ENCODE data around the gene FBXO48. TPM values are rescaled to one million over a fixed set of nuclear protein-coding genes. Genes with fewer than 3 reads are reported as not detected.

The FBXO48 gene
- total and polyA plus RNA-seq, 10 of the 15 experiments (the other 5 are each of a cell fraction or from before 2014, with no cell fraction given) = 0.56 to 2.3 (median 1.2) TPM

DNA sequence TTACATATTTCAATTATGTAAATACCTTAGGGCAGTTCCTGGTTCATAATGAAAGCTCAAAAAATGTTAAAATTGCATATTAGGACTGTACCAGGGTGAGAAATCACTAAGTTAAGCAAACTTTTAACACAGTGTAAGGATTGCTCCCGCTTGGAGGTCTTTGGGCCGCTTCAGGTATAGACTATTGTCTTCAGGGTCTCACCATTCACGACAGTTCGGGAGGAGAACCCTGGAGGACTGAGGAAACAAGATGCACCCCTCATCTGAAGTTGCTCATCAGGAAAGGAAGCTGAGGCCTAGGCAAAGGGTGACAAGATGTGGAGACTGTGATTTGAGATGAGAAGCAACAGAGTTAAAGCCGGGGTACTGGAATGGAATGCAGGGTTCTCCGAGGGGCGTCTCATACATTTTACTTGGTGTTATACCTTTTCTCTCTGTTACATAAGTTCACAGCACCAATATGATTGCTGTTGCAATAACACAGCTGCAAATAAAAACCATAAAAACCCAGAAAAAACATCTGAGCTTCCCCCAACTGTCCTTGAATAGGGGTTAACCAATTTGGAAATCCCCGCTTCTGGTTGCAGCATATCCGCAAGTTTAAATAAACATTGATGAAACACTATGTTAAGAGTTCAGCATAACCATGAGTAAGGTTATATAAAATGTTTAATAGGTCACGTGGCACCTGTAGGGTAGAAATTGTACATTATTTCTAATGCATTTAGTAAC, 40.1 kb downstream of the FBXO48 start (continued):
- TF ChIP-seq, protein P1, sequence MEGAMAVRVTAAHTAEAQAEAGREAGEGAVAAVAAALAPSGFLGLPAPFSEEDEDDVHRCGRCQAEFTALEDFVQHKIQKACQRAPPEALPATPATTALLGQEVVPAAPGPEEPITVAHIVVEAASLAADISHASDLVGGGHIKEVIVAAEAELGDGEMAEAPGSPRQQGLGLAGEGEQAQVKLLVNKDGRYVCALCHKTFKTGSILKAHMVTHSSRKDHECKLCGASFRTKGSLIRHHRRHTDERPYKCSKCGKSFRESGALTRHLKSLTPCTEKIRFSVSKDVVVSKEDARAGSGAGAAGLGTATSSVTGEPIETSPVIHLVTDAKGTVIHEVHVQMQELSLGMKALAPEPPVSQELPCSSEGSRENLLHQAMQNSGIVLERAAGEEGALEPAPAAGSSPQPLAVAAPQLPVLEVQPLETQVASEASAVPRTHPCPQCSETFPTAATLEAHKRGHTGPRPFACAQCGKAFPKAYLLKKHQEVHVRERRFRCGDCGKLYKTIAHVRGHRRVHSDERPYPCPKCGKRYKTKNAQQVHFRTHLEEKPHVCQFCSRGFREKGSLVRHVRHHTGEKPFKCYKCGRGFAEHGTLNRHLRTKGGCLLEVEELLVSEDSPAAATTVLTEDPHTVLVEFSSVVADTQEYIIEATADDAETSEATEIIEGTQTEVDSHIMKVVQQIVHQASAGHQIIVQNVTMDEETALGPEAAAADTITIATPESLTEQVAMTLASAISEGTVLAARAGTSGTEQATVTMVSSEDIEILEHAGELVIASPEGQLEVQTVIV (IDR thresholded peaks at IDR 0.05; ENCODE audit: borderline replicate concordance, partially characterized antibody) = no peak
- TF ChIP-seq ZNF622 (IDR thresholded peaks at IDR 0.05) = no peak
- TF ChIP-seq, protein P2, sequence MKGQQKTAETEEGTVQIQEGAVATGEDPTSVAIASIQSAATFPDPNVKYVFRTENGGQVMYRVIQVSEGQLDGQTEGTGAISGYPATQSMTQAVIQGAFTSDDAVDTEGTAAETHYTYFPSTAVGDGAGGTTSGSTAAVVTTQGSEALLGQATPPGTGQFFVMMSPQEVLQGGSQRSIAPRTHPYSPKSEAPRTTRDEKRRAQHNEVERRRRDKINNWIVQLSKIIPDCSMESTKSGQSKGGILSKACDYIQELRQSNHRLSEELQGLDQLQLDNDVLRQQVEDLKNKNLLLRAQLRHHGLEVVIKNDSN (IDR thresholded peaks at IDR 0.05; ENCODE audit: borderline replicate concordance, extremely low read length, insufficient read depth, low read depth, low read length) = no peak
- TF ChIP-seq RBBP5 (conservative IDR thresholded peaks at IDR 0.05) = no peak
- TF ChIP-seq SMARCA5 (IDR thresholded peaks at IDR 0.05) = no peak
- no peak for TF ChIP-seq SMC3 (IDR thresholded peaks at IDR 0.05; ENCODE audit: borderline replicate concordance, low read length)
- TF ChIP-seq POU2F2 (IDR thresholded peaks at IDR 0.05; ENCODE audit: borderline replicate concordance, low read depth, low read length) = 0 out of 3 replicates have a peak, but pooled peaks have one; percentile 26
- TF ChIP-seq HCFC1 (IDR thresholded peaks at IDR 0.05; ENCODE audit: low read length) = no peak
- TF ChIP-seq NR2F1 (conservative IDR thresholded peaks at IDR 0.05) = peak; percentile 61; the same call in 1 of the 2 replicates
- no peak; the same call in 1 of the 2 replicates for TF ChIP-seq ZSCAN29 (IDR thresholded peaks at IDR 0.05)
- TF ChIP-seq RAD51 (IDR thresholded peaks at IDR 0.05) = peak; percentile 92
- no peak for TF ChIP-seq MYC (IDR thresholded peaks at IDR 0.05; ENCODE audit: insufficient read depth, insufficient read length, insufficient replicate concordance, low read length, severe bottlenecking)
- no peak for TF ChIP-seq BMI1 (IDR thresholded peaks at IDR 0.05; ENCODE audit: borderline replicate concordance)
- no peak for TF ChIP-seq TARDBP (IDR thresholded peaks at IDR 0.05; ENCODE audit: borderline replicate concordance)
- TF ChIP-seq PAX5 (IDR thresholded peaks at IDR 0.05; ENCODE audit: borderline replicate concordance, low read depth, low read length) = peak; percentile 53; the same call in 1 of the 2 replicates
- TF ChIP-seq NFXL1 (IDR thresholded peaks at IDR 0.05; ENCODE audit: borderline replicate concordance) = no peak
- TF ChIP-seq FOXM1 (IDR thresholded peaks at IDR 0.05; ENCODE audit: low read depth, low read length) = peak; percentile 82
- TF ChIP-seq, protein P3, sequence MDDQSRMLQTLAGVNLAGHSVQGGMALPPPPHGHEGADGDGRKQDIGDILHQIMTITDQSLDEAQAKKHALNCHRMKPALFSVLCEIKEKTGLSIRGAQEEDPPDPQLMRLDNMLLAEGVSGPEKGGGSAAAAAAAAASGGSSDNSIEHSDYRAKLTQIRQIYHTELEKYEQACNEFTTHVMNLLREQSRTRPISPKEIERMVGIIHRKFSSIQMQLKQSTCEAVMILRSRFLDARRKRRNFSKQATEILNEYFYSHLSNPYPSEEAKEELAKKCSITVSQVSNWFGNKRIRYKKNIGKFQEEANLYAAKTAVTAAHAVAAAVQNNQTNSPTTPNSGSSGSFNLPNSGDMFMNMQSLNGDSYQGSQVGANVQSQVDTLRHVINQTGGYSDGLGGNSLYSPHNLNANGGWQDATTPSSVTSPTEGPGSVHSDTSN (IDR thresholded peaks at IDR 0.05; ENCODE audit: insufficient replicate concordance, low read depth, low read length) = no peak
- TF ChIP-seq, protein P4, sequence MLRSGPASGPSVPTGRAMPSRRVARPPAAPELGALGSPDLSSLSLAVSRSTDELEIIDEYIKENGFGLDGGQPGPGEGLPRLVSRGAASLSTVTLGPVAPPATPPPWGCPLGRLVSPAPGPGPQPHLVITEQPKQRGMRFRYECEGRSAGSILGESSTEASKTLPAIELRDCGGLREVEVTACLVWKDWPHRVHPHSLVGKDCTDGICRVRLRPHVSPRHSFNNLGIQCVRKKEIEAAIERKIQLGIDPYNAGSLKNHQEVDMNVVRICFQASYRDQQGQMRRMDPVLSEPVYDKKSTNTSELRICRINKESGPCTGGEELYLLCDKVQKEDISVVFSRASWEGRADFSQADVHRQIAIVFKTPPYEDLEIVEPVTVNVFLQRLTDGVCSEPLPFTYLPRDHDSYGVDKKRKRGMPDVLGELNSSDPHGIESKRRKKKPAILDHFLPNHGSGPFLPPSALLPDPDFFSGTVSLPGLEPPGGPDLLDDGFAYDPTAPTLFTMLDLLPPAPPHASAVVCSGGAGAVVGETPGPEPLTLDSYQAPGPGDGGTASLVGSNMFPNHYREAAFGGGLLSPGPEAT (IDR thresholded peaks at IDR 0.05; ENCODE audit: low read depth) = peak; percentile 88
- TF ChIP-seq MTA3 (IDR thresholded peaks at IDR 0.05; ENCODE audit: borderline replicate concordance, low read length) = no peak; the same call in 1 of the 2 replicates
- 0 out of 2 replicates have a peak, but pooled peaks have one; percentile 33 for TF ChIP-seq IKZF1 (conservative IDR thresholded peaks at IDR 0.05)
- no peak for TF ChIP-seq SUZ12 (IDR thresholded peaks at IDR 0.05; ENCODE audit: unreplicated experiment)
- no peak for TF ChIP-seq NRF1 (conservative IDR thresholded peaks at IDR 0.05; ENCODE audit: low read depth, low read length)
- TF ChIP-seq CHD4 (IDR thresholded peaks at IDR 0.05) = no peak
